ENCODE results near the gene HEG1.

DNA sequence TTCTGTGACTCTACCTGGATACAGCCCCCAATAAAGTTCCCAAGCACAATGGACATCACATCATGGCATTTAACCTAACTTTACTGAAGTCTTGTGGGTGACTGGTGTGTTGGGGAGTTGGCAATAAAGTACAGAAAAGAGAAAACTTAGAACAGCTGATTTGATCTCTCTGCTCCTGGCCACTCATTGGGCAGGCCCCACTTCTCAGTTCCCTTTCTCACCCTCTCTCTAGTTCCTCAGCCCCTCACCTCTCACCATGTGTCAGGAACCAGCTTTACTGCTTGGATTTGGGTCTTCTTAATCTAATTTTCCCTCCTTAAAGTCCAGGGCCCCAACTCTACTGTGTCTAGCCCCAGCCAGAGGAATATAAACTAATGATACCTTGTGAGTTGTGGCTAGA is 120.5 kb downstream of the HEG1 start:
- TF ChIP-seq, protein P1, sequence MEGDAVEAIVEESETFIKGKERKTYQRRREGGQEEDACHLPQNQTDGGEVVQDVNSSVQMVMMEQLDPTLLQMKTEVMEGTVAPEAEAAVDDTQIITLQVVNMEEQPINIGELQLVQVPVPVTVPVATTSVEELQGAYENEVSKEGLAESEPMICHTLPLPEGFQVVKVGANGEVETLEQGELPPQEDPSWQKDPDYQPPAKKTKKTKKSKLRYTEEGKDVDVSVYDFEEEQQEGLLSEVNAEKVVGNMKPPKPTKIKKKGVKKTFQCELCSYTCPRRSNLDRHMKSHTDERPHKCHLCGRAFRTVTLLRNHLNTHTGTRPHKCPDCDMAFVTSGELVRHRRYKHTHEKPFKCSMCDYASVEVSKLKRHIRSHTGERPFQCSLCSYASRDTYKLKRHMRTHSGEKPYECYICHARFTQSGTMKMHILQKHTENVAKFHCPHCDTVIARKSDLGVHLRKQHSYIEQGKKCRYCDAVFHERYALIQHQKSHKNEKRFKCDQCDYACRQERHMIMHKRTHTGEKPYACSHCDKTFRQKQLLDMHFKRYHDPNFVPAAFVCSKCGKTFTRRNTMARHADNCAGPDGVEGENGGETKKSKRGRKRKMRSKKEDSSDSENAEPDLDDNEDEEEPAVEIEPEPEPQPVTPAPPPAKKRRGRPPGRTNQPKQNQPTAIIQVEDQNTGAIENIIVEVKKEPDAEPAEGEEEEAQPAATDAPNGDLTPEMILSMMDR (IDR thresholded peaks at IDR 0.05): no peak
- TF ChIP-seq NFYB (CRISPR knock-in tag; conservative IDR thresholded peaks at IDR 0.05; ENCODE audit: low read depth) (no peak), KAT7 (CRISPR knock-in tag; IDR thresholded peaks at IDR 0.05; ENCODE audit: borderline replicate concordance) (no peak), ETV6 (CRISPR knock-in tag; IDR thresholded peaks at IDR 0.05) (no peak), ZNF396 (CRISPR knock-in tag; IDR thresholded peaks at IDR 0.05; ENCODE audit: borderline replicate concordance) (no peak), ESRRA (CRISPR knock-in tag; IDR thresholded peaks at IDR 0.05; ENCODE audit: borderline replicate concordance) (no peak), SP1 (CRISPR knock-in tag; conservative IDR thresholded peaks at IDR 0.05) (no peak), TEAD1 (CRISPR knock-in tag; IDR thresholded peaks at IDR 0.05) (no peak), JUN (CRISPR knock-in tag; IDR thresholded peaks at IDR 0.05) (no peak)
- TF ChIP-seq, protein P2, sequence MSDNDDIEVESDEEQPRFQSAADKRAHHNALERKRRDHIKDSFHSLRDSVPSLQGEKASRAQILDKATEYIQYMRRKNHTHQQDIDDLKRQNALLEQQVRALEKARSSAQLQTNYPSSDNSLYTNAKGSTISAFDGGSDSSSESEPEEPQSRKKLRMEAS (CRISPR knock-in tag; IDR thresholded peaks at IDR 0.05): no peak
- TF ChIP-seq, protein P3, sequence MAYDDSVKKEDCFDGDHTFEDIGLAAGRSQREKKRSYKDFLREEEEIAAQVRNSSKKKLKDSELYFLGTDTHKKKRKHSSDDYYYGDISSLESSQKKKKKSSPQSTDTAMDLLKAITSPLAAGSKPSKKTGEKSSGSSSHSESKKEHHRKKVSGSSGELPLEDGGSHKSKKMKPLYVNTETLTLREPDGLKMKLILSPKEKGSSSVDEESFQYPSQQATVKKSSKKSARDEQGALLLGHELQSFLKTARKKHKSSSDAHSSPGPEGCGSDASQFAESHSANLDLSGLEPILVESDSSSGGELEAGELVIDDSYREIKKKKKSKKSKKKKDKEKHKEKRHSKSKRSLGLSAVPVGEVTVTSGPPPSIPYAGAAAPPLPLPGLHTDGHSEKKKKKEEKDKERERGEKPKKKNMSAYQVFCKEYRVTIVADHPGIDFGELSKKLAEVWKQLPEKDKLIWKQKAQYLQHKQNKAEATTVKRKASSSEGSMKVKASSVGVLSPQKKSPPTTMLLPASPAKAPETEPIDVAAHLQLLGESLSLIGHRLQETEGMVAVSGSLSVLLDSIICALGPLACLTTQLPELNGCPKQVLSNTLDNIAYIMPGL (CRISPR knock-in tag; IDR thresholded peaks at IDR 0.05): no peak
